Cardiac fibroblast (primary cell): ENCODE measurements around the gene MRC2.
"Not testable (repeated sequence)": the region's sequence is repeated elsewhere in the genome, so short reads cannot be mapped to it uniquely, and the experiment has no call there.

Source experiments
- DNase-seq, 2 donors: peaks; one replicate each; pipeline versions ENCODE4 v3.0.0 to v3.0.0-alpha.2; 2010; ENCODE audit warnings: low read depth in 2 of 2
- H3K4me3 ChIP-seq, 2 donors: replicated peaks in 1 of 2; 1 replicate in 1 of 2; 2 replicates in 1 of 2; pipeline ENCODE4 v1.5.1; 2011; ENCODE audit warnings: low read depth in 2 of 2, low read length in 2 of 2, mild to moderate bottlenecking in 2 of 2, moderate library complexity in 1 of 2
- TF ChIP-seq, protein P1 (sequence below): IDR thresholded peaks from one replicate; pipeline ENCODE4 v1.5.1; 2011; ENCODE audit warnings: low read depth, mild to moderate bottlenecking, low read length, inconsistent platforms

Gene MRC2

DNA sequence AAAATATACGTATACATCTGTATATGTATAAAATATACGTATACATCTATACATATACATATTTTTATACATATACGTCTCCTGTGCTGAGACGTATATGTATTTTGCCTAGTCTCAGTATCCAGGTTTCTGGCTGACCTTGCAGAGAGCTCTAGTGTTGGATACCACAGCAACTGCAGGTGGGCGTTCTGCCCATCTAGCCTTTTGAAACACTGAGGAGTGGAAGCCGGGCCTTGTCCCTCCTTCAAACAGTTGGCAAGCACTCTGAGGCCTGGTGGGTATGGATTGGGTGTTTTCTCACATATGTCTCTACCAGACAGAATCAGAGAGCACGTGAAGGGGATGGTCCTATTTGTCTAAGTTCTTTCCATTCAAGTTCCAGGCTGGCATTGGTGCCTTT, 39.4 kb upstream of the MRC2 start:
- DNase-seq, result no peak
- no peak overlapping the region for H3K4me3 ChIP-seq
- TF ChIP-seq, protein P1, sequence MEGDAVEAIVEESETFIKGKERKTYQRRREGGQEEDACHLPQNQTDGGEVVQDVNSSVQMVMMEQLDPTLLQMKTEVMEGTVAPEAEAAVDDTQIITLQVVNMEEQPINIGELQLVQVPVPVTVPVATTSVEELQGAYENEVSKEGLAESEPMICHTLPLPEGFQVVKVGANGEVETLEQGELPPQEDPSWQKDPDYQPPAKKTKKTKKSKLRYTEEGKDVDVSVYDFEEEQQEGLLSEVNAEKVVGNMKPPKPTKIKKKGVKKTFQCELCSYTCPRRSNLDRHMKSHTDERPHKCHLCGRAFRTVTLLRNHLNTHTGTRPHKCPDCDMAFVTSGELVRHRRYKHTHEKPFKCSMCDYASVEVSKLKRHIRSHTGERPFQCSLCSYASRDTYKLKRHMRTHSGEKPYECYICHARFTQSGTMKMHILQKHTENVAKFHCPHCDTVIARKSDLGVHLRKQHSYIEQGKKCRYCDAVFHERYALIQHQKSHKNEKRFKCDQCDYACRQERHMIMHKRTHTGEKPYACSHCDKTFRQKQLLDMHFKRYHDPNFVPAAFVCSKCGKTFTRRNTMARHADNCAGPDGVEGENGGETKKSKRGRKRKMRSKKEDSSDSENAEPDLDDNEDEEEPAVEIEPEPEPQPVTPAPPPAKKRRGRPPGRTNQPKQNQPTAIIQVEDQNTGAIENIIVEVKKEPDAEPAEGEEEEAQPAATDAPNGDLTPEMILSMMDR, result no peak

DNA sequence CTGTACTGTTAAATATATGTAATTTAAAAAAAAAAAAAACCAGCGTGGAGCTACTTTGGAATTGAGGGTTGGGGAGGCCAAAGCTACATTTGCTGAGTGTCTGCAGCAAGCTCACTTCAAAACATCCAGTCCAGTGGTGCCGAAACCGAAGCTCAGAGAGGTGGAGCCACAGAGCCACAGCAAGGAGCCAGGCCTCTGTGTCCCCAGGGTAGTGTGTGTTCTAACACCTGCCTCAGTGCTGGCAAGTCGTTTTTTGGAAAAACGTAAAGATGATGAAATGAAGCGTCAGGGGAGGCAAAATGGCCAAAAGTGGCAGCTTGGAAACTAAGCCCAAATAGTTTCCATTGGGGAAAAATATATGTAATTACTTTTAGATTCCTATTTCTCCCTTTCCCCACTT, 36.1 kb upstream of the MRC2 start:
- H3K4me3 ChIP-seq, result no peak overlapping the region
- DNase-seq, result no peak
- TF ChIP-seq, protein P1, result no peak

DNA sequence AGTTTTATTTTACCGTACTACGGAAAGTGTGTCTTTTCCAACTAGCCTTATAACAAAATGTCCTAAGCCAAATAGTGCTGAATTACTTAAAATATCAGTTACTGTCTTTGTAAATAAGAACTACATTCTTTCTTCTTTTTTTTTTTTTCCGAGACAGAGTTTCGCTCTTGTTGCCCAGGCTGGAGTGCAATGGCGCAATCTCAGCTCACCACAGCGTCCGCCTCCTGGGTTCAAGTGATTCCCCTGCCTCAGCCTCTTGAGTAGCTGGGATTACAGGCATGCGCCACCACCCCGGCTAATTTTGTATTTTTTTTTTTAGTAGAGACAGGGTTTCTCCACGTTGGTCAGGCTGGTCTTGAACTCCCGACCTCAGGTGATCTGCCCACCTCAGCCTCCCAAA, 35.6 kb upstream of the MRC2 start:
- not testable (repeated sequence) for H3K4me3 ChIP-seq, DNase-seq

DNA sequence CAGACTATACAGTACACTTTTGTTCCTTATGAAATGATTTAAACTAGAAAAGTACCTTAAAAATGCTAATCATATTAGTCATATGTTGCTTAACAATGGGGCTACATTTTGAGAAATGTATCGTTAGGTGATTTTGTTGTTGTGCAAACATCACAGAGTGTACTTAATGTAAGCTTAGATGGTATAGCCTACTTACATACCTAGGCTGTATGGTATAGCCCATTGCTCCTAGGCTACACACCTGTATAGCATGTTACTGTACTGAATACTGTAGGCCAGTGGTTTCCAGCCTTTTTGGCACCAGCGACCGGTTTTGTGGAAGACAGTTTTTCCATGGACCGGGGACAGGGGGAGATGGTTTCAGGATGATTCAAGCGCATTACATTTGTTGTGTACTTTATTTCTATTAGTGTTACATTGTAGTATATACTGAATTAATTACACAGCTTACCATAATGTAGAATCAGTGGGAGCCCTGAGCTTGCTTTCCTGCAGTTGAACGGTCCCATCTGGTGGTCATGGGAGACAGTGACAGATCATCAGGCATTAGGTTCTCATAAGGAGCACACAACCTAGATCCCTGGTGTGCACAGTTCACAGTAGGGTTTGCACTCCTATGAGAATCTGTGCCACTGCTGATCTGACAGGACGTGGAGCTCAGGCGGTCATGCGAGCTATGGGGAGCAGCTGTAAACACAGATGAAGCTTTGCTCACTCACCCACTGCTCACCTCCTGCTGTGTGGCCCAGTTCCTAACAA, 35.0 kb upstream of the MRC2 start:
- TF ChIP-seq, protein P1, result peak; percentile 16
- H3K4me3 ChIP-seq, result no peak overlapping the region
- peak in 1 of 2 donors; percentile 66 for DNase-seq

DNA sequence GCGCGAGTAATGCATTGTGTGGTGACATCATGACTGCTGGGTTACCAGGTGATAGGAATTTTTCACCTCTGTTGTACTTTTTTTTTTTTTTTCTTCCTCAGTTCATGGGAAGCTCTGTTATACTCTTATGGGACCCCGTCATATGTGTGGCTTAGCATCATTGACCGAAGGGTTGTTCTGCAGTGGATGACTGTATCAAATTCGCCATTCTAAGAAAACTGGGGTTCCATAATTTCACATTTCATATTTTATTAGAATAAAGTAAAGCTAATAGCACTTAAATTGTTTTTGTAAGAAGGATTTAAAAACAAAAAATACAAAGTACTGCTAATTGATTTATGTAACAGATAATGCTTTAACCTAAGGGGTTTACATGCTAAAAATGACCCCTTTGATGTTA, 32.0 kb upstream of the MRC2 start:
- DNase-seq, result no peak
- TF ChIP-seq, protein P1, result no peak
- H3K4me3 ChIP-seq, result no peak overlapping the region

DNA sequence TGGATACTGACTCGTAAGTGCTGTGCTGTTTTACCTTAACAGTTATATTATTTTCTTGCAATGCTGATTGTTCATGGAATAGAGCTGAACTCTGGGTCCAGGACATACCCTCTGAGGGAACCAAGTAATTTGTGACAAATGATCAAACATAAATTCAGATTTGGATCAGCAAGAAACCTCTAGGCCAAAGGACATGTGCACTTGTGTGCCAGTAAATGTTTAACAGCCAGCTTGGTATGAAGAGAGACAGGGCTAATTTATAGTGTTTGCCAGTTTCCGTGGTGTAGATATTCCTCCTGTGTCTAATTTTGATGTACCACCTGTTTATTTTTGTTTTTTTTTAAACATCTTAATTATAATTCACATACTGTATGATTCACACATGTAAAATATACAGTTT, 30.8 kb upstream of the MRC2 start:
- DNase-seq, result no peak
- no peak overlapping the region for H3K4me3 ChIP-seq
- TF ChIP-seq, protein P1, result no peak

DNA sequence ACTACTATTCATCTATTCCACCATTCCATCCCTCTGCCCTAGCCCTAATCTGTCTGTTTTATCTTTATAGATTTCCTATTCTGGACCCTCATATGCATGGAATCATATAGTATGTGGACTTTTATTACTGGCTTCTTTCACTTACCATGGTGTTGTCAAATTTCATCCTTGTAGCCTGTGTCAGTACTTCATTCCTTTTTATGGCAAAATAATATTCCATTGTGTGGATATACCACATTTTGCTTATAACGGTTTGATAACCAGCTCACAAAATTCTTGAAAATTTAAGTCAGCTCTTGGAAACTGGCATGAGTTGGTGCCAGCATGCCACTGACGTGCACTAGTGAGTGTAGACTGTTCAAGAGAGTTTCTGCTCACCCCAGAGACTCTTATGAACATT, 30.3 kb upstream of the MRC2 start:
- TF ChIP-seq, protein P1, result no peak
- DNase-seq, result no peak

More for the DNA sequence above, 30.3 kb upstream of the MRC2 start:
- no peak overlapping the region for H3K4me3 ChIP-seq
